Activated naive CD4-positive, alpha-beta T cell treated with anti-CD3 and anti-CD28 coated beads, Interleukin-2, amount 50 U/mL, for 72 hours (primary cell): Measurements from ENCODE around the gene MYOG. TPM values are rescaled to one million over a fixed set of nuclear protein-coding genes. Genes with fewer than 3 reads are reported as not detected.

Source experiments
- ATAC-seq, 2 donors: fragments of 150-1000 bp; cut with Tn5 transposase; 2 replicates each; pipeline ENCODE4 v1.10.0; 2021; ENCODE audit warnings: mild to moderate bottlenecking in 2 of 2, moderate library complexity in 2 of 2
- DNase-seq, 2 donors: peaks; one replicate each; pipeline ENCODE4 v3.0.0; 2021 to 2022; ENCODE audit warnings: low spot score in 2 of 2
- H3K27ac Mint-ChIP-seq, 2 donors: one replicate each; pipeline ENCODE4 v1.8.0; 2022; ENCODE audit warnings: mild to moderate bottlenecking in 2 of 2, mixed read lengths in 2 of 2
- H3K36me3 Mint-ChIP-seq, 2 donors: one replicate each; pipeline ENCODE4 v1.8.0; 2022; ENCODE audit warnings: mixed read lengths in 2 of 2
- H3K9me3 Mint-ChIP-seq, 2 donors: one replicate each; pipeline ENCODE4 v1.8.0; 2022; ENCODE audit warnings: mixed read lengths in 2 of 2
- total RNA-seq, 2 donors: library from RNA; stranded (reverse); gene quantifications; one replicate each; pipeline ENCODE4 v1.2.3, GENCODE V29; 2022

The MYOG gene
- total RNA-seq, 2 donors from 2014 or later: not detected

DNA sequence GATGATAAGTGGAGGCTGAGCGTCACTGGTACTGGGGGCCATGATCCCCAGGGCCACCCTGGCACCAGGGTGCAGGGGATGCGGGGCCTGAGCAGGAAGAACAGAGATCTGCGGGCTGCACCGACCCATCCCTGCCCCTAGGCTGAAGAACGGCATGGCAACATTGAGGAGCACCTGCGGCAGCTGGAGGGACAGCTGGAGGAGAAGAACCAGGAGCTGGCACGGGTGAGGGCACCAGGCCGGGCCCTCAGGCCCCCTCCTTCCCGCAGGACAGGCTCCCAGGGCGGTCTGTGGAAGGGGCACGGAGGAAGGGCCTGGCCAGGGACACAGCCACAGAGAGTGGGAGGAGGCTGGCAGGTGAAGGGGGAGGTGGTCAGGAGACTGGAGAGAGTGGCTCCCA is 37.7 kb downstream of the MYOG start:
- peaks cover 0 to 9% of the 10 kb centered on the region in 2 donors for H3K36me3 Mint-ChIP-seq
- ATAC-seq: no peak
- H3K27ac Mint-ChIP-seq: peak overlapping the region in 1 of 2 donors; percentile 91
- DNase-seq: no peak
- H3K9me3 Mint-ChIP-seq: no peaks in the 10 kb centered on the region

DNA sequence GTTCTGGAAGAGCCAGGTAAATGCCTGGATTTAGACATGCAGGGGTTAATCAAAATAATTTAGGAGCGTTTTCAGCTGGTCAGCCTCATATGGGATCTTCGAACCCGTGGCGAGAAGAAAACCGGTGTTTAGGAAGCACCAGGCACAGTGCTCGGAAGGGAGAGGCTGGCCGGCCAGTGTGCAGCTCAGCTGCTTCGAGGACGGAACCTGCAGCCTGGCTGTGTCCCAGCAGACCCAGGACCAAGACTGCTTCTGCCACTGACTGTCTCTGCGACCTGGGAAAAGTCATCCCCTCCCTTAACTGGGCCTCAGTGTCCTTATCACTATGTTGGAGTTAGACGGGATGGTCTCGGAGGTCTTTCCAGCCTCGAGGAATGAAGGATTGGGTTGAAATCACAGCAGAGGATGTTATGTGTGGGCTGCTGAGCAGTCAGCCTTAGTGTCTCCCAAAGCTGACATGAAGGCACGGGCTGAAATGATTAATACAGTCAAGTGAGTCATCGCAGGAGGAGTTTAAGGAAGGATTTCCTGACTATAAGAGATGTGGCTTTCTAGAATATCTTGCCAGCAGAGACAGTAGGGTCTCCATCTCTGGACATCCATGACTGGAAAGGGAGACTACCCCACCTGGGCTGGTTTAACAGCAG is 38.7 kb downstream of the MYOG start:
- no peak overlapping the region for H3K27ac Mint-ChIP-seq
- ATAC-seq: peak; percentile 52 to 55

DNA sequence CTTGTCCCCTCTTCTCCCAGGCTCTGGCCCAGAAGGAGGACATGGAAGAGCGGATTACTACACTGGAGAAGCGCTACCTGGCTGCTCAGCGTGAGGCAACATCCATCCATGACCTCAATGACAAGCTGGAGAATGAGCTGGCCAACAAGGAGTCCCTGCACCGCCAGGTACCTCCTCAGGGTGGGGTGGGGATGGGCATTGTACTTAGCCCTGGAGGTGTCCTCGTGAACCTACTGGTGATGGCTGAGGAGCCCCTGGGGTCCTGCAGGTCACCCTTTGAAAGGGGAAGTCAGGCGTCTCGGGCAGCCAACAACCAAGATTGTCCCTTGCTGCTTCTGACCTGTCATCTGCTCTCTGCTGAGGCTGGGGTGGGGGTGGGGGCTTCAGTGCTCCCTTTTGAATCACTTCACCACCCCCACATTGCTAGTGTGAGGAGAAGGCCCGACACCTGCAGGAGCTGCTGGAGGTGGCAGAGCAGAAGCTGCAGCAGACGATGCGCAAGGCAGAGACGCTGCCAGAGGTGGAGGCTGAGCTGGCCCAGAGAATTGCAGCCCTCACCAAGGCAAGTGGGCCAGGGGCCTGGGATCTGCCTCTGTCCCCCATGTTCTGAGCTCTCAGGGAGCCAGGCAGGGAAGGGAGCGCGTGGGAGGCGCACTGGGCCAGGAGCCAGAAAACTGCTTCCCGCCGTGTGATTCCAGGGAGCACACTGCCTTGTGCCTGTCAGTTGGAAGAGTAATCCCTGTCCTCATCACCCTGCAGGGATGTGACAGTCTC is 39.8 kb downstream of the MYOG start:
- Mint-ChIP-seq H3K9me3 (no peaks in the 10 kb centered on the region), H3K36me3 (peaks cover 0 to 13% of the 10 kb centered on the region in 2 donors), H3K27ac (no peak overlapping the region)
- ATAC-seq (no peak), DNase-seq (no peak)

More for the DNA sequence above, 38.7 kb downstream of the MYOG start:
- no peak for DNase-seq
- peaks cover 0 to 13% of the 10 kb centered on the region in 2 donors for H3K36me3 Mint-ChIP-seq
- H3K9me3 Mint-ChIP-seq: no peaks in the 10 kb centered on the region

DNA sequence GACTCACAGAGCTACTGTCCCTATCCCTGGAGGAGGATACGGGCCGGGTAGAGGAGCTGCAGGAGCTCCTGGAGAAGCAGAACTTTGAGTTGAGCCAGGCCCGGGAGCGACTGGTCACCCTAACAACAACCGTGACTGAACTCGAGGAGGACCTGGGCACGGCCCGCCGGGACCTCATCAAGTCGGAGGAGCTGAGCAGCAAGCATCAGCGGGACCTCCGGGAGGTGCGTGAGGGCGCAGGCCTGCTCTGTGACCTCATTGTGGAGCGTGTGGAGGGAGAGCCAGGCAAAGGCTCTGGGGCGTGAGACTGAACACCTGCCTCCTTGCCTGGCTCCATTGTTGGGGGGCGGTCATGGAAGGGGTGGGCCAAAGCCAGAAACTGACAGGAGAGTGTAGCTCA is 40.5 kb downstream of the MYOG start:
- DNase-seq (no peak), ATAC-seq (no peak)
- Mint-ChIP-seq H3K36me3 (peaks cover 0 to 13% of the 10 kb centered on the region in 2 donors), H3K9me3 (no peaks in the 10 kb centered on the region), H3K27ac (no peak overlapping the region)

DNA sequence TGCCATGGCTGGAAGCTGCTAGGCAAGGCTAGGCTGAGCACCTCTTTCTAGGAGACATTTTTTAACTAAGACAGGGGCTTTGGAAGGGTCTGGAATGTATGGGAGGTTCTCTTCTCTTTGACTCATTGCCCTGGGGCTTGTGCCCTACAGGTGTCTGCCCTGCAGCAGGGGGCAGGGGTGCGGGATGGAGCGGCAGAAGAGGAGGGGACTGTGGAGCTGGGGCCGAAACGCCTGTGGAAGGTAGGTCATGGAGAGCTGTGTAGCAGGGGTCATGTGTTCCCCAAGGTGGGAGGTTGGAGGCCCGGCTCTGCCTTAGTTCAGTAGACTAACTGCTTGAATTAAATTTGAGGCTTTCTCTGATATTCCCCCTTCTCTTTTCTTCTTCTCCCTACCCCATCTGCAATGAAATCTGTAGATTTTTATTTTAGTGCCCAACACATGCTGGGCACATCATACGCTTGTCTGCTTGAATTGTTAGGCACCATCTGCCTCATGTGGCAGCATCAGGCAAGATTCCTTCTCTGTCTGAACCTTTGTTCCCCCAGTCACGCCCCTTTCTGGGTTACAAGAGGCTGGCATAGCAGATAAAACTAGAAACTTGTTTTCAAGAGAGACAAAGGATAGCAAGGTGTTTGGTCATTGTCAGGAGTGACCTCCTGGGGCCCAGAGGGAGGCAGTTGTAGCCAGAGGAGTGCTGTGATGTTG is 41.1 kb downstream of the MYOG start:
- H3K9me3 Mint-ChIP-seq: no peaks in the 10 kb centered on the region
- DNase-seq (peak in 1 of 2 donors; percentile 11), ATAC-seq (no peak)
- H3K27ac Mint-ChIP-seq: peak overlapping the region in 1 of 2 donors; percentile 90
- peaks cover 0 to 13% of the 10 kb centered on the region in 2 donors for H3K36me3 Mint-ChIP-seq

DNA sequence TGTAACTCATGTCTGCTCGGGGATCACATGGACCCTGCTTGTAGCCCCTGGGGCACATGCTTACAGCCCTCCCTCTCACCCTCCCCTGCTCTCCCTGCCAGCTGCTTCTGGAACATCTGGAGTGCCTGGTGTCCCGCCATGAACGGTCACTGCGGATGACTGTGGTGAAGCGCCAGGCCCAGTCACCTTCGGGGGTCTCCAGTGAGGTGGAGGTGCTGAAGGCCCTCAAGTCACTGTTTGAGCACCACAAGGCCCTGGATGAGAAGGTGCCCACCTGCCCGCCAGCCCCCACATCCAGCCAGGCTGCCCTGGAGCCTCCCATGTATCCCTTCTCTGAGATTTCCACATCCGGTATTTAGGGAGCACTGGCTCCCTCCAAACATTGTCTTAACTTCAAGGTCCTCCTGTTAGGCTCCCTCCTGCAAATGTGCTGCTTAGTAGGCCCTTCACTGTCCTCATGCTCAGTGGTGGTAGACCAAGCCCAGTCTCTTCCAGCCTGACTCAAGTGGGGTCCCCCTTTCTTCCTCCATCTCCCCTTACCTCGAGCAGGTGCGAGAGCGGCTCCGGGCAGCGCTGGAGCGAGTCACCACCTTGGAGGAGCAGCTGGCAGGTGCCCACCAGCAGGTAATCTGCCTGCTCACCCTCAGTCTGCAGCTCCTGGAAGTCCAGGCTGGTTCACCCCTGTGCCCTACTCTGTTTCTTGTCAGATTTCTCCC is 41.8 kb downstream of the MYOG start:
- Mint-ChIP-seq H3K27ac (peak overlapping the region in 1 of 2 donors; percentile 90), H3K36me3 (peaks cover 0 to 20% of the 10 kb centered on the region in 2 donors), H3K9me3 (no peaks in the 10 kb centered on the region)
- DNase-seq (peak in 1 of 2 donors; percentile 18), ATAC-seq (no peak)

DNA sequence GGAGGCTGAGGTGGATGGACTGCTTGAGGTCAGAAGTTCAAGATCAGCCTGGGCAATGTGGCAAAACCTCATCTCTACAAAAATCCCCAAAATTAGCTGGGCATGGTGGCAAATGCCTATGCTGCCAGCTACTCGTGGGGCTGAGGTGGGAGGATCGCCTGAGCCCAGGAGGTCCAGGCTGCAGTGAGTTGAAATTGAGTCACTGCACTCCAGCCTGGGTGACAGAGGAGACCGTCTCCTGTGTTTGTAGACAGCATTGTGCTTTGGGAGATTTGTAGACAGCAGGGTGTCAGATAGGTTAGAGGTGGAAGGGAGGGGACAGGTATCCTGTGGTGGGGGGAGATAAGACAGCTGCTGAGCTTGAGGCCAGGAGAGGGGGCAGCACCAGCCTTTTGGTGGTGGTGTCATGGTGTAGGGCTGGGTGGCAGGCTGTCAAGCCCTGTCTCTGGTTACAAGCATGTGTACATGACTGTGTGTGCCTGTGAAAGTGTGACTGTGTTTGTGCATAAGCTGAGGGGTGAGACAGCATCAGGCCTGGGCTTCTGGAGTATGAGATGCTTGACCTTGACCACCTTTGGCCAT is 44.4 kb downstream of the MYOG start:
- DNase-seq (no peak), ATAC-seq (no peak)
- no peak overlapping the region for H3K27ac Mint-ChIP-seq
- H3K9me3 Mint-ChIP-seq: no peaks in the 10 kb centered on the region
- peaks cover 0 to 13% of the 10 kb centered on the region in 2 donors for H3K36me3 Mint-ChIP-seq

DNA sequence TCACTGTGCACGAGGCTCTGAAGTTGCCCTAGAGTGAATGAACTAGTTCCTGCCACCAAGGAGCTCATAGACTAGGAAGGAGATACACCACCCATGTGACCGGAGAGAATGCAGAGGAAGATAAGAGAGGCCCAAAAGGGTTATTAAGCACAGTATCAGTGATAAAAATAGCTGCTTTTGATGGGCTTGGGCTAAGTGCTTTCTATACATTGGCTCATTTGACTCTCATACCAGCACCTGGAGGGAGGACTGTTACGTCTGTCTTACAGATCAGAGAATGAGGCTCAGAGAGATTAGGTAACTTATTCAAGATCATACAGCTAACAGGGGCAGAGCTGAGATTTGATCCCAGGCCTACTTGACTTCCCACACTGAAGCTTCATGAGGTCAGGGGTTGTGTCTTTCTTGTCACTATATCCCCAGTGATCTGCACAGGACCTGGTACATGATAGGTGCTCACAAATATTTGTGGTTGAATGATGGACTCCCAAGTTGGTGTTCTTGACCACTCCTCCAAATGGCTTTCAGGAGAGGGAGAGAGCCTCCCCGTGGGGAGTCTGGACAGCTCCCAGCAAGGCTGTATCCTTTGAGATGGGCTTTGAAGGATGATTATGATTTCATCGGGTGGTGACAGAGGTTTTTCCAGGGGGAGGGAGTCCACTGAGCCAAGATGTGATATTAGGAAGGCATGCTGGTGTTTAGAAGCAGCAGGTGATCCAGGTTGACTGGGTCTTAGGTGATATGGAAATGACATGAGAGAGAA is 45.1 kb downstream of the MYOG start:
- ATAC-seq (no peak), DNase-seq (no peak)
- Mint-ChIP-seq H3K36me3 (peaks cover 0 to 13% of the 10 kb centered on the region in 2 donors), H3K27ac (no peak overlapping the region), H3K9me3 (no peaks in the 10 kb centered on the region)

DNA sequence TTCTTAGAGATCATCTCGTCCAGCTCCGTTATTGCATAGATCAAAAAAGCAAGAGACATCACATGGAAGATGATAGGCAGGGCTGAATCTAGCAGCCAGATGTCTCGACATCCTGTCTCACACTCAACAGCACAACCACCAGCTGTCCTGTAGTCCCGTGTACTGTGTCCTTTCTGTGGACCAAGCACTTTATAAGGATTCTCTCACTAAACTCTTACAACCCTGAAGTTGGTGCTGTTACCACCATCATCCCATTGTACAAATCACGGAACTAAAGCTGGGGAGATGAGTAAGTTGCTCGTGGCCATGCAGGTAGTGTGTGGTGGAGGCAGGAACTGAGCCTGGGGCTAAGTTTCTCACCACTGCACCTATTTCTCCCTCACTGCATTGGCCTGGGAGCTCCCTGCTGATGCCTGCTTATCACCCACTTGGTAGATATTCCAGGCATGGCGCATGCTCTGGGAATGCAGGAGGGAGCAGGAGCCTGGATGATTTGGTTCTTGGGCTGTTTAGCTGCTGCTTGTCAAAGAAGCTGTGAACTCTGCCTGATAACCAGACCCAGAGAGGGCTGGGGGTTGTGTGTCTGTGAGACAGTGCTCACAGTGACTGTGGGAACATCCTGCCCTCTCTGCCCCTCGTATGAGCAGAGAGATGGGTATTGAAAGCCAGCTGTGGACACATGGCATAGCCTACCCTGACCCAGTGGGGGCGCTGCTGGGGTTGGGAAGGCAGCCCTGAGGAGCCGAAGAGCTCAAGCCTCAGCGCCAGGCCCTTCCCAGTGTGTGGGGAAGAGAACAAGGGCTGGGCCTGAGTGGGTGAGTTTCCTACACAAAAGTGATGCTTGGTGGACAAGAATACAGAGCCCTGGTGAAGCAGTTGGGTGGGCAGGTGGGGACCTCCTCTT is 46.0 kb downstream of the MYOG start:
- no peaks in the 10 kb centered on the region for H3K9me3 Mint-ChIP-seq
- no peak overlapping the region for H3K27ac Mint-ChIP-seq
- peak; percentile 8 to 13 for ATAC-seq
- peaks cover 0 to 13% of the 10 kb centered on the region in 2 donors for H3K36me3 Mint-ChIP-seq
- DNase-seq: no peak

DNA sequence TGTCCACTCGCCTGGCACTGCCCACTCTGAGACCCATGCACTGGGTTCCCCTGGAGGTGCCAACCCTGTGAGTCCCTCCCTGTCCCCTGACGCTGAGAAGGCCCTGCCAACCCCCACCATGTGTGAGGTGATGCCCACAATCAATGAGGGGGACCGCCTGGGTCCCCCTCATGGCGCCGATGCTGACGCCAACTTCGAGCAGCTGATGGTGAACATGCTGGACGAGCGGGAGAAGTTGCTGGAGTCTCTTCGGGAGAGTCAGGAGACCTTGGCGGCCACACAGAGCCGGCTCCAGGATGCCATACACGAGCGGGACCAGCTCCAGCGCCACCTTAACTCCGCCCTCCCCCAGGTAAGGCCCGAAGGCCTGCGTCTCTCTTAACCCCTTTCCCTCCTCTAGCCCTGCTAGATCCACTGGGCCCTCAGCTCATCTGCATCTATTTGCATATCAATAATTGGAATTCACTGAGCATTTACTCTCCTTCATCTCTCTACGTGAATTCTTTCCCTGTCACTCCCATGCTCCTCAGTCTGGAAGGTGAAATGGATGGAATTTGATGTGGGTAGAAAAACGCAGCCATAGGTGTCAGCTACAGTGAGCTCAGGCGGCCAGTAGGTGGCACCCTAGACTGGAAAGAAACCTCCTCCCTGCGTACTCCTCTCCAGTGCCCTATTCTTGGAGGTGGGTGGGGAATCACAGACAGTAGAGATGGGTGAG is 46.8 kb downstream of the MYOG start:
- H3K9me3 Mint-ChIP-seq: no peaks in the 10 kb centered on the region
- H3K27ac Mint-ChIP-seq: no peak overlapping the region
- H3K36me3 Mint-ChIP-seq: peaks cover 0 to 13% of the 10 kb centered on the region in 2 donors
- peak in 1 of 2 donors; percentile 54 for DNase-seq
- ATAC-seq: peak; percentile 82 to 84

DNA sequence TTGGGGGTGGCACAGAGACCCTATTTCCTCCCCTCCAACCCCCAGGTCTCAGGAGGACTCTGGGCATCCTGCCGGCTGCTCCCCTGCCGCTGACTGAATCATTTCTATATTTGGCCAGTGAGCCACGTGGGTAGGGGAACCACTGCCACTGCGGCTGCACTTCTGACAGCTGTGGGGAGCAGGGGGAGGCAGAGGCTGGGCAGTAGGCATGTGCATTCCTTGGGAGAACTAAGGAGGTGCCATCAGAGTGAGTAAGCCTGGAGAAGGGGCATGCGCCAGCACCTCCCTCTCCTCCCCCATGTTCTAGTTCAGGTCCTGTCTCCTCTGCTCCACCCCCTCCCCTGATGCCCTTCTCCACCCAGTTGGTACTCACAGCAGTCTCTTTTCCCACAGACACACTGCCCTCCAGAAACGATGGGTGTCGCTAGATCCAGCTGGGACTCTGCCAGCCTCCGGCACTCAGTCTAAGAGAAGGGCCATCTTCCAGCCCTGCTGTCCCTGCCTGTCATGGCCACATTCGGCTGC is 47.5 kb downstream of the MYOG start:
- no peak for DNase-seq
- H3K27ac Mint-ChIP-seq: peak overlapping the region in 1 of 2 donors; percentile 53
- H3K9me3 Mint-ChIP-seq: no peaks in the 10 kb centered on the region
- peaks cover 0 to 13% of the 10 kb centered on the region in 2 donors for H3K36me3 Mint-ChIP-seq
- peak in 1 of 2 donors; percentile 40 for ATAC-seq

DNA sequence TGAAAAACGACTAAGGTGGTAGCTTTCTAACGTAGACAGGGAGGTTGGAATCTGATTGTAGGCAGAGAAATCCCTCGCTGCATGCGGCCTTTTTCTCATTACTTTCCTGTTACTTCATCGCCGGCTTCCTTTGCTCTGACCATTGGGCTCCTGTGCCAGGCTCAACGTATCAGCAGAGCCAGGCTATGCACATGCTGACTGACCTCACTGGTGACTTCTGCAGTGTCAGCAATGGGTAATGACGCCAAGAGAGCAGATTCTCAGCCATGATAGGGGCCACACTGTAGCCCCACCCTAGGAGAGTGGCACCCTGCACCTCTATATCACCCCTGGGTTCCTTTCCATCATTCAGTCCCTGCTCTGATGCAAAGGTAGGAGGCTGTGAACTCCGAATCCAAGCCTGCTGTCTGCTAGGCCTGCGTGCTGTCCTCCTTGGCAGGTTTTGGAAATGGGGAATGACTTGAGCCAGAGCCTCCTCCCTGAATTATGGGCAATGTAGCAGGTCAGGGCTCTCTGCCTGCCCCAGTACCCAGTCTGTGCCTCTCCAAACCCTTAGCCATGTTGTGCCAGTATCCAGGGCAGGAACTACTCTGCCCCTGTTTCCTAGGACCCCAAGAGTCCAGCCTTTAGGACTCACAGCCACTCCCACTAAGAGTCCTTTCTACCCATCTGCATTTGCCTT is 48.2 kb downstream of the MYOG start:
- no peak for ATAC-seq
- Mint-ChIP-seq H3K36me3 (peaks cover 0 to 8% of the 10 kb centered on the region in 2 donors), H3K27ac (peak overlapping the region in 1 of 2 donors; percentile 12), H3K9me3 (no peaks in the 10 kb centered on the region)
- no peak for DNase-seq

DNA sequence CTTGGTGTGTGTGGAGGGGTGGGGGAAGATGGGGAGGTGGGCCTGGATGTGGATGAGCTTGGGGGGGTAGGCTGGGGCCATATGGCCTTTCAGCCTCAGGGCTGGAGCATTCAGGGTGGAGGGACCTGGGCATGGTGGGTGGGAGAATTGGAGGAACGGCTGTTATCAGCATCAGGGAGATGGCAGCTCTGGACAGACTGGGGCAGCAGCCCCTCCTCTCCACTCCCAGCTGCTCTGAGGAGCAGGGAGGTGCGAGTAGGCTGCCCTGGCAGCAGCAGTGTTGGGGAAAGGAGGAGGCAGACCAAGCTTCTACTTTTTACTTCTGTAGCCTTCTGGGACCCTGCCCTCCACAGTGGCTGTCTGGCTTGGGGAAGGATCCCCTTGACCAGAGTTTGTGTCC is 49.3 kb downstream of the MYOG start:
- DNase-seq: no peak
- ATAC-seq: no peak
- H3K36me3 Mint-ChIP-seq: peaks cover 0 to 8% of the 10 kb centered on the region in 2 donors
- no peaks in the 10 kb centered on the region for H3K9me3 Mint-ChIP-seq
- H3K27ac Mint-ChIP-seq: peak overlapping the region in 1 of 2 donors; percentile 12
